ENCODE data around the gene THRAP3.

GRCh38 chr1:36304970-36305914, 81.0 kb downstream of the THRAP3 start:
- TF ChIP-seq POLR2A (IDR thresholded peaks at IDR 0.05) = no peak
- TF ChIP-seq CTCF (IDR thresholded peaks at IDR 0.05) = no peak
- TF ChIP-seq EP300 (IDR thresholded peaks at IDR 0.05) = no peak

All from sigmoid colon (tissue), 4 donors.